ACHN (cell line): ENCODE results near the gene CISD3.

Experiments used
- DNase-seq: peaks from one replicate; pipeline ENCODE4 v3.0.0-alpha.2; 2015
- in situ Hi-C: cut with HindIII; loops from 2 replicates; pipeline ENCODE4 v1.10.0; 2017; ENCODE audit warnings: low sequenced_read_pairs, low pct_ligation_motif_present, low pct_unique_long_range_greater_than_20kb

Gene CISD3

DNA sequence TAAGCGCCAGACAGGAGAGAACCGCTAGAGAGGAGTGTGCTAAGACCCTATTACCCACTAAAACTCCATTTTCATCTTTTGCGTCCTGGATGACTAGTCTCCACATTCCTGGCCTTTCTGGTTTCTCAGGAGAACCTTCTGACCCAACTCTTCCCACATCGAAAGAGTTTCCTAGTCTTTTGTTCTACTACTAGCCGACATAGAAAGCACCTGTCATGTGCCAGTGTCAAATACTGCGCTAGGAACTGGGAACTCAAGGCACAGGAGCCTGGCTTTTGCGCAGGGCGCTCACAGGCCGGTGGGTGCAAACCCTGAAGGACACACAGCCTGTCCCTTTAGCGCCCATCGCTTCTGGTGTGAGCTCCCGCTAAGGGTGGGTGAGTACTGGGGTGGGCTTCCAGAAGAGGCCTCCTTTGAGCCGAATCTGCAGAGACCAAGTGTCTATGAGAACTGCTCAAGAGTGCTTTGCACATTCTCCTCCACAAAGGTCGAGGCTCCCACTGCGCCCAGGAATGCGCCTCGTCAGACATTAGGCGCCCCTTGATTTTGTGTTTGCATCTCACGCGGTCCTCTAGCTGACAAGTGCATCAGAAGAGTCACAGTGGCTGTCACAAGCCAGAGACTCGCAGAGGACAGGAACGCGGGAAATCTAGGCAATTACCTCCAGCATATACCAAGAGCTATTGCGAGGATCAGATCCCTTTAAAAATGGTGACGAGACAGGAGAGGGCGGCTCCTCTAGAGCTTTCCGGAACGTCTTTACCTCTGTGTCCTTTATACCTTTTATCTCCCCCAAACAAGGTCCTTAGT lies 20.4 kb downstream of the CISD3 start:
- no peak for DNase-seq
- in situ Hi-C loops = no loop called here

DNA sequence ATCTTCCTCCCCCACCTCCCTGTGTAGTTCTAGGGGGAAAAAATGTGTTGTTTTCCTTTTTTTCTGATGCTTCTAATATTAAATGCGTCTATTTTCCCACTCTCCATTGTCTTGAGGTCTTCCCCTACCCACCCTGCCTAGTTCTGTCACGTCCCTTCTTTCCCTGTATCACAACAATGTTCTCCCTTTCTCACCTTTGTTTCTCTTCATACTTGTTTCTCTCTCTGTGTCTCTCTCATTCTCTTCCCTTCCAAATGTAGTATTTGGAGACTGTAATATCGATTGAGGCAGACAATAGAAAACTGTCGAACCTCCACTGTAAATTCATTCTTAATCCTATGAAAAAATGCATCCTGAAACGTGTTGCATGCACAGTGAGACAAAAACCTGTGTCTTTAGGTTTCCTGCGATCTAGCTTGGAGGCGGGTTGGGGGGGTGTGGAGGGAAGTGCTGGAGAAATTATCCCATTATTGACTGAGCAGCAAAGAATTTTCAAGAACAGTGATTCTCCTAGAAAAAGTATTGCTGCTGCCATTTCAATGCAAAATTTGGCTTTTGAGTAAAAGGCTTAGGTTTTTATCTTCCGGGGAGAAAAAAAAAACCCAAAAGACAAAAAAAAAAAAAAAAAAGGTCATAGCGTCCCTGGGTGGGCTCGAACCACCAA lies 21.1 kb downstream of the CISD3 start:
- DNase-seq = peak; percentile 56

GRCh38 chr17:38751808-38752307 lies 21.7 kb downstream of the CISD3 start:
- in situ Hi-C loops = no loop called here
- peak; percentile 91 for DNase-seq

More for the DNA sequence above, 21.1 kb downstream of the CISD3 start:
- in situ Hi-C loops = no loop called here

- peak; percentile 100 for DNase-seq
- in situ Hi-C loops = no loop called here
These were observed 22.3 kb downstream of the CISD3 start, which contains the start of gene PSMB3 for GRCh38 chr17:38752308-38753070. TSS of gene PSMB3 (plus strand) at chr17:38752741. CDS start at chr17:38752827, 86 bp downstream.

DNA sequence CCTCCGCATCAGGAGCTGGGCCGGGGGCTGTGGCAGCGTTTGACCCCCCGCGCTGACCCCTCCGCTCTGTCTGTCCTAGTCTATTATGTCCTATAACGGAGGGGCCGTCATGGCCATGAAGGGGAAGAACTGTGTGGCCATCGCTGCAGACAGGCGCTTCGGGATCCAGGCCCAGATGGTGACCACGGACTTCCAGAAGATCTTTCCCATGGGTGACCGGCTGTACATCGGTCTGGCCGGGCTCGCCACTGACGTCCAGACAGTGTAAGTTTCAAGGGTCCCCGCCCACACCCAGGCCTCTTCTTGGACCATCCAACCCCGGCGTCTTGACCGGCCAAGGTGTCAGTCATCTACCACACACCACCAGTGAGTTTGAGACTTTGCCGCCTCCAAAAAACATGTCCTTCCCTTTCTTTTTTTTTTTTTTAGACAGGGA lies 22.9 kb downstream of the CISD3 start:
- DNase-seq = no peak
- in situ Hi-C loops = no loop called here

- DNase-seq = peak; percentile 65
- in situ Hi-C loops = no loop called here
These were observed 31.5 kb downstream of the CISD3 start for GRCh38 chr17:38761612-38762011.

GRCh38 chr17:38762231-38762630 lies 32.1 kb downstream of the CISD3 start:
- DNase-seq = no peak
- in situ Hi-C loops = no loop called here

DNA sequence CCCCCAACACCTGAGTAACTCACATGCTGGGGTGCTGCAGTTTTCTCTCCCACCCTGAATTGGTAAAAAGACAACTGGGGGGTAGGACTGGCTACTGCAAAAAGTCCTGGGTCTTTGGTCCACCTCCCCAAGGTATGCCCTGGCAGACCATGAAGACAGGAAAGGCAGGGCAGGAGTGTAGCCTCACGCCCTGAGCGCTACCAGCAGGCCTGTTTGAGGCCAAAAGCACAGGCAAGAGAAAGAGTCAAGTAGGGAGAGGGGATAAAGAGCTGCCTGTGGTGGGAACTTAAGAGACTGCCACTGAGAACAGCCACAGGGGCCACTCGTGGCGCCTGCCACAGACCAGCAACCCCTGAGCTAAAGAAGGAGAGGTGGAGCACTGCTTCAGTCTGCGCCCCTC lies 36.2 kb downstream of the CISD3 start:
- in situ Hi-C loops = no loop called here
- no peak for DNase-seq

GRCh38 chr17:38768417-38768816 lies 38.3 kb downstream of the CISD3 start:
- in situ Hi-C loops = no loop called here
- no peak for DNase-seq

- DNase-seq = no peak
- in situ Hi-C loops = no loop called here
These were observed 43.1 kb downstream of the CISD3 start for GRCh38 chr17:38773258-38773657.

DNA sequence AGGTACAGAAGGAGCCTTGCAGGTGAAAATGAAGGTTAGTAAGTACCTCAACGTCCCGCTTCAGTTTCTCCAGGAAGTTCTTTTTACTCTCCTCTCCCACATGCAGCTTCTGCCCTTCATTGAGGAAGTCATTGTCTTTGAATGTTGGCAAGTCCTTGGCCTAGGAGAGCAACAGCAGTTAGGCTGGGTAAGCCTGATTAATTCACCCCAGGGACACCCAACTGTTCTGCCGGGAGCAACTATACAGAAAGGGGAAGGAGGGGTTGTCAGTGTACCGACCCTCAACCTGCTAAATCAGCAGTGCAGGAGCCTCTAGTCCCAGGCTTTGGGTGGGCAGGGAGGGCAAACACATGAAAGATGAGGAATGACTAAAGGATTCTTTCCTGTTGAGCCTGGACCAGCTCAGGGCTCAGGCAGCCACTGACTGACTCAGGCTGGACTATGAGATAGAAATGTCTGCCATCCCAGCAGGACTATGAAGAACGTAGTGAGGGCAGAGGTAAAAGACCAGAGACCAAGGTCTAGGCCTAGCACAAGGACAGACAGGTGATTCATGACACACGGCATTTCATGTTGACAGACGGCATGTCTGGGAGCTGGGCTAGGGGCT lies 47.6 kb downstream of the CISD3 start:
- DNase-seq = no peak
- in situ Hi-C loops = no loop called here

- no peak for DNase-seq
- in situ Hi-C loops = no loop called here
These were observed 50.0 kb downstream of the CISD3 start for GRCh38 chr17:38779965-38780752.

DNA sequence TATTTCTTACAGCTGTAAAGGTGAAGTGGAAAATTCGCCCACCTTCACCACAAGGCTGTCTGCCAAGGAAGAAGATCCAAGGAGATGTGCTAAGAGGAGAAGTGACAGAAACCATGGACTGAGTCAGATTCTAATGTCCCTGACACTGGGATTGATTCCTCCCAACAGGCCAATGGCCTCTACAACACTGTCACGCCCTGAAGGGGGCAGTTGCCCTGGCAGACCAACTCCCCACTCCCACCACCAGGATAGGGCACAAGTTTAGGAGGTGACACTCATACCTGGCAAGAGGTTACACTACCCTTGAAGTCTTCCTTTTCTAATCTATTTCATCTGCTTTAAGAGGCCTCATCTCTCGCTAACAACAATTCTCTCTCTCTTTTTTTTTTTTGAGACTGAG lies 53.1 kb downstream of the CISD3 start:
- DNase-seq = no peak
- in situ Hi-C loops = no loop called here
